ENCODE measurements around the gene RBPMS2.

Gene RBPMS2

GRCh38 chr15:64774037-64774628 lies 1.3 kb downstream of the RBPMS2 start:
- no peak for TF ChIP-seq CTCF (conservative IDR thresholded peaks at IDR 0.05; ENCODE audit: control insufficient read depth, insufficient read depth, low read depth, low read length)
- H3K4me3 ChIP-seq (ENCODE audit: control insufficient read depth, low read depth, low read length) = no peak overlapping the region
- DNase-seq (ENCODE audit: low read depth) = no peak

GRCh38 chr15:64773606-64774005 lies 1.8 kb downstream of the RBPMS2 start:
- no peak overlapping the region for H3K4me3 ChIP-seq (ENCODE audit: control insufficient read depth, low read depth, low read length)
- TF ChIP-seq CTCF (conservative IDR thresholded peaks at IDR 0.05; ENCODE audit: control insufficient read depth, insufficient read depth, low read depth, low read length) = no peak
- DNase-seq (ENCODE audit: low read depth) = no peak

GRCh38 chr15:64772964-64773363 lies 2.4 kb downstream of the RBPMS2 start:
- DNase-seq (ENCODE audit: low read depth) = no peak
- no peak overlapping the region for H3K4me3 ChIP-seq (ENCODE audit: control insufficient read depth, low read depth, low read length)
- no peak for TF ChIP-seq CTCF (conservative IDR thresholded peaks at IDR 0.05; ENCODE audit: control insufficient read depth, insufficient read depth, low read depth, low read length)

DNA sequence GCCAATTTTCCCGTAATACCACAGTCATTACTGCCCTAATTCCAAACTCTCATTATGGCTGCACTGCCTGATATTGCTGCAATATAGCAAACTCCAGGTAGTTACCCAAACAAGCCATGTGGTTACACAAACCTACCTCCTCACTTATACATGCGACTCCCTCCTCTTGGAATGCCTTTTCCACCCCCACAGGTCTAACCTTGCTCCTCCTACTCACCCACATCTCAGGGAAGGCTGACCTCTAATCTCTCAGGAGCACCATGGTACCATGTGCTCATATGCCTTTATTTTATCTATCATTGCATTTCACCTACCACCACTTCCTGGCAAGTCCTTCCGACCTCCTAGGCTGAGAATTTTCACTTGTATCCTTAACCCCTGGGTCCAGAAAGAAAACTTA lies 2.9 kb downstream of the RBPMS2 start:
- TF ChIP-seq CTCF (conservative IDR thresholded peaks at IDR 0.05; ENCODE audit: control insufficient read depth, insufficient read depth, low read depth, low read length) = no peak
- DNase-seq (ENCODE audit: low read depth) = no peak
- H3K4me3 ChIP-seq (ENCODE audit: control insufficient read depth, low read depth, low read length) = no peak overlapping the region

GRCh38 chr15:64770626-64771025 lies 4.8 kb downstream of the RBPMS2 start:
- no peak for DNase-seq (ENCODE audit: low read depth)
- H3K4me3 ChIP-seq (ENCODE audit: control insufficient read depth, low read depth, low read length) = no peak overlapping the region
- no peak for TF ChIP-seq CTCF (conservative IDR thresholded peaks at IDR 0.05; ENCODE audit: control insufficient read depth, insufficient read depth, low read depth, low read length)

DNA sequence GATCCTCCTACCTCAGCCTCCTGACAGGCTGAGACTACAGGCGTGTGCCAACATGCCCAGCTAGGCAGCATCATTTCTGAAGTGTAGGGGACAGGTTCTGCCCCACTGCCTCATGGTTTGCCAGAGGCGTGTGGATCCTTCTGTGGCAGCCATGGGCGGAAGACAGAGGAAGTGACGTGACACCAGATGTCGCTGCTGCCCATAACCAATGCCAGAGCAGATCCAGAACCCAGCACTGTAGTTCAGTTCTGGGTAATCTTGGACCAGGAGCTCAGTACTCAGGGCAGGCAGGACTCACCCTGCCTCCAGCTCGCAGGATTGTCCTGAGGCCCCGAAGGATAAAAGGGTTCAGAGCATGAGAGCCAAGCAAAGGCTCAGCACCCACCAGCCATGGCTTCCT lies 8.2 kb downstream of the RBPMS2 start:
- no peak overlapping the region for H3K4me3 ChIP-seq (ENCODE audit: control insufficient read depth, low read depth, low read length)
- DNase-seq (ENCODE audit: low read depth) = no peak
- no peak for TF ChIP-seq CTCF (conservative IDR thresholded peaks at IDR 0.05; ENCODE audit: control insufficient read depth, insufficient read depth, low read depth, low read length)

GRCh38 chr15:64766058-64766457 lies 9.3 kb downstream of the RBPMS2 start:
- H3K4me3 ChIP-seq (ENCODE audit: control insufficient read depth, low read depth, low read length) = no peak overlapping the region
- DNase-seq (ENCODE audit: low read depth) = no peak

More at GRCh38 chr15:64766058-64766457, 9.3 kb downstream of the RBPMS2 start:
- no peak for TF ChIP-seq CTCF (conservative IDR thresholded peaks at IDR 0.05; ENCODE audit: control insufficient read depth, insufficient read depth, low read depth, low read length)
